HG03460 (cell line): ENCODE results near the gene PTPRM.

Source experiments
- ATAC-seq: cut with Tn5 transposase; IDR thresholded peaks from one replicate; pipeline ENCODE4 v1.9.1; 2021; ENCODE audit not compliant: unreplicated experiment

The PTPRM gene

DNA sequence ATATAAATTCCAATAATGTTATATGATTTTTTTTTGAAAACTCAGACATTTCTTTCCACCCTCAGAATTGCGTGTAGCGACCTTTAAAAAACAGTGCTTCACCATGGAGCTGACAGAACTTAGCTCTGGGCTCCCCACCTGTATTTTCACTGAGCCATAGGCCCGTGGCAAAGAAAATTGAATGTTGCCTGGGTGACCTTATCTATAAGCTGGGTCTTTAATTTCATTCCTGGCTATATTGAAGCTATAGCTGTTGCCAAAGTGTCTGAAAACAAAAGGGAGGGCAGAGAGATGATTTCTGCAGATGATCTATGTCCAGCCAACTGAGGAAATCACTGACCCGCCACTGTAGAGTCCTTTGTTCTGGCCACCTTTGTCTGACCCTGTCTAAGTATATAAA, 411.7 kb downstream of the PTPRM start:
- no peak for ATAC-seq

DNA sequence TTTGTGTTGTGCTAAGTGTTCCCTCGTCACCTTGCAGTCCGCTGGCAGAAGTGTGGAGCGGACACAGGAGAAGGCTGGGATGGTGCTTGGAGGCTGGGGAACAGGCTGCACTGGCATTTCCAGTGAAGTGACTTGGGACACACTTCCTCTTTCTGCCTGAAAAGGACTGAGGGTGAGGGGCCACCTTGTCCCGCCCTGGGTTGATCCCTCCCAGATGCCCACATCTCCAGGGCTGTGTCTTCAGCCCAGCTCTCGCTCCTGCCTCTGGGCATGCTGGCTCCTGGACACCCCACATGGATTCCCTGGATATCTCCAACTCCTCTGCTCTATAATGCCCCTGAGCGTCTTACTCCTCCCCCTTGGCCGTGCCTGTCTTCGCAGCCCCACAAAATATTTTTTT, 412.6 kb downstream of the PTPRM start:
- ATAC-seq, result no peak

DNA sequence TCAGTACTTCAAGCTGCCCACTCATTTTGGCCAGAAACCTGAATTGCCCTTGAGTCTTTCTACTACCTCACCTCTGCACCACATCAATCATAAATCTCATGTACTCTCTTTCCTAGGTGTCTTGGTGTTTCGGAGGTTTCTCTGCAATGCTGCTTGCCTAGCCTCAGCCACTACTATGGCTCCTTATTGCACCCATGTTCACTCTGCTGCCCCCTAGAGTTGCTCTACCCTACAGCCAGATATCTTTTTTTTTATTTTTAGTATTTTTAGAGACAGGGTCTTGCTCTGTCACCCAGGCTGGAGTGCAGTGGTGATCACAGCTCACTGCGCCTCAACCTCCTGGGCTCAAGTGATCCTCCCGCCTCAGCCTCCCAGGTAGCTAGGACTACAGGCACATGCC, 413.0 kb downstream of the PTPRM start:
- ATAC-seq, result no peak

DNA sequence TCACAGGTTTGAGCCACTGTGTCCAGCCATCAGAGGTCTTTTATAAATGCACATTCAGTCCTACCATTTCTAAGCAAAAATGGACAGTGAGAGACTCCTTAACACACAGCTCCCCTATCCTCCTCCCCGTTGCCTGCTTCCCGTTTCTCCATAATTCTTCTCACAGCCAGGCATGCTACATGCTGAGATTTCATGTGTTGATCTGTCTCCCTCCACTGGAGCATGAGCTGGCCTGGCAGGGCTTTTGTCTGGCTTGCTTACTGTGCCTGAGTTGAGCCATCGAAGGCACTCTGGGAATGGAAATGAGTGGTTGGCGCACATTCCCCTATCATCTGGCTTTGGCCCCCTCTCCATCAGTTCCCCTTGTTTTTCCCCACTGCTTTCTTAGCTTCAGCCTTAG, 413.5 kb downstream of the PTPRM start:
- no peak for ATAC-seq

DNA sequence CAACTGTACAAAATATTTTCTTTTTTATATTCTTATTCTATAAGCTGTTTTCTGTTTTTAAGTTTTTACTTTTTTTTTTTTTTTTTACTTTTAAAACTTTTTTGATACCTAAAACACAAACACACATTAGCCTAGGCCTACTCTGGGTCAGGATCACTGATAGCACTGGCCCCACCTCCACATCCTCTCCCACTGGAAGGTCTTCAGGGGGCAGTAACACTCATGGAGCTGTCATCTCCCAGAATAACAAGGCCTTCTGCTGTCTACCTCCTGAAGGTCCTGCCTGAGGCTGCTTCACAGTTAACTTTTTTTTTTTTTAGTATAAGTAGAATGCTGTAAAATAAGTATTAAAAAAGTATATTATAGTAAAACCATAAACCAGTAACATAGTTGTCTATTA, 415.1 kb downstream of the PTPRM start:
- ATAC-seq, result no peak

DNA sequence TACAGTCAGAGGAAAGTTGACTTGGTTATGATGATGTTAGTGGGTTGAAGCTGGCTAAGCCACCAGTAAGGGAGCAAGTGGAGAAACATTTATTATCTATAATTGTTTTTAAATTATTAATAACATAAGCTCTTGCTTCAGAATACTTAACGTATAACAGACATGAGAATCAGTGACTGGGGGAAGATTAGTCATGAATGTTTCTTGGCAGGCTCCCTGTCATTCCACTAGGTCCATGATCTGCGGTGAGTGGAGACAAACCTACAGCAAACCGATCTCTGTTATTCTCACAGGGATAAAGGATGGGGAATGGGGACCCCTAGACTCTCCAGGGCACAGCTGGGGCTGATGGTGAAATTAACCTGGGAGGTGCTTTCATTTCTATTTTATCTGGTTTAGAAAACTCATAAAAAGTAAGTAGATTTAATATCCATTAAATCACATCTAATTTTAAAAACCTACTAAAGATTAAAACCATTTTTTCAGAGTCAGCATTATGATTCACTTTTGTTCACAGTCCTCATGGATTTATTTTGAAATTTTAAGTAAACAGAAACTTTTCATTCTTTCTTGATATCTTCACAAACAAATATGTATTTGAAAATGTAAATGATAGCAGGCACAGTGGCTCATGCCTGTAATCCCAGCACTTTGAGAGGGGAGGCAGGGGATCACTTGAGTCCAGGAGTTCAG, 420.3 kb downstream of the PTPRM start:
- ATAC-seq, result no peak

DNA sequence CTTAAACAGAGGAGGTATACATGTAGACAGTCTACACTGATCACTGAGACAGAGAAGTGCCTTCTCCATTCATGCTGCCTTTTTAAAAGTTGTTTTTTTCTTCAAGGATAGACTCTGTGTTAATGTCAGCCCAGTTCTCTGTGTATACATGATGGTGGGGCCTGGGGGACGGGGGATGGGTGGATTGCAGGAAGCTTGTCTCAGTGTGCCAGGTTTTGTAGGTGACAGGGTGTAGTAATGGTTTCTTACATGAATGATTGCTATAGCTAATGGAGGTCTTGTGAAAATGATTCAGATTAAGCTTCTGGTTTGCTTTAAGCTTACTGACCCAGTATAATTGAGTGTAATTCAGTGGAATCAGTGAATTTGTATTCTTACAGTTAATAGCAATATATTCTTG, 423.6 kb downstream of the PTPRM start:
- no peak for ATAC-seq

DNA sequence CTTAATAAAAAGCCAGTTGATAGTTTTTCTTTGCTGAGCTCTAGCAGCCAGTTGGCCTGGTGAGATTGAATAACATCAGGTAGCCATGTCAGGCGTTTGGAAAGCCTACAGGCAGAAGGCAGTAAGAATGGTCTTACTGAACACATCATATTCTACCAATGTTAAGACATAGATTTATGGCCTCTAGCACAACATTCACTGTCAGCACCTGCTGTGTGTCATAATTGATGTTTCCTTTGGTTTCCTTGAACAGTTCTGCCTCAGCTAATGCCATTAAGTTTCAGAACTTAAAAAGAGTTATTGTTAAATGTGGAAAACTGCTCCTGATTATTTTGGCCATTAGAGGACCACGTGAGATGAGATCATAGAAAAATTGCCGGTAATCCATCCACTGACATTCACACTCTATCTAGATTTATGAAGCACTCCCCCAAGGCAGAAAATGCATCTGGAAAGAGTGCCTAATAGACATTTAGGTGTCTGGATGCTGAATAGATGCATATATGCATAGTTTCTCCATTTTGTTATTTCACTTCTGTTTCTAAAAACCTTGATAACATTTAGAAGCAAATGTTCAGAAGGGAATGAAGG, 434.7 kb downstream of the PTPRM start:
- no peak for ATAC-seq

DNA sequence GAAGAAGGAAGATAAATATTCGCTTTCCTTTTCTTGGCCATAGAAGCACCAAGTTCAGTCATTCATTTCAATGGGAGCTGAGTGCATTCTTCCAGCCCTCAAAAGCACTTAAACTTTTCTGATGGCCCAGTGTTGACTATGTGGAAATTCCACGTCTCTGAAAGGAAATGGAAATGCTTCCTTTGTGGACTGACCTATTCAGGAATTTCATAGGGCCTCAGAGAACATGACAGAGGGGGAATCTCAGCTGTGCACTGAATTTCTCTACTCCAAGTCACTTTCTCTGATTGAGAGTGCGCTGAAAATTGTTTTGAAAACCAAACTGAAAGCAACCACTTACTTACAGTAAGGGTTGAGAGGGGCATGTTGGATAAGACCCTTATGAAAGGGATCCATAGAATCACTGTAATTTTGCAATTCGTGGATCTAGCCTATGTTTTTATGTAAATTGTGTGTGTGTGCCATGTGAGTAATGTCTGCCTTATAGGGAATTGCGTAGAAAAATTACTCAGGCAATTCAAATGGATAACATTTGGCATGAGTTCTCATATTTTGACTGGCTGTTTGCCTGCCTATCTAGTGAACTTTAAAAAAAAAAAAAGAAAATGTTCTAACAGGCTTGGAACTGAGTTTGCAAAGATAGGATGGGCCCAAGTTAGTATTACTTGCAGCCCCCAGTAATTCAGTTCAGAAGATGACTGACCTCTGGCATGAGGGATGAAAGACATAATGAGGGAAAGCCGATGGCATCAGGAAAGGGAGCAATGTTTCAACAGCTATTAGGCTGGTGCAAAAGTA, 437.0 kb downstream of the PTPRM start:
- no peak for ATAC-seq

DNA sequence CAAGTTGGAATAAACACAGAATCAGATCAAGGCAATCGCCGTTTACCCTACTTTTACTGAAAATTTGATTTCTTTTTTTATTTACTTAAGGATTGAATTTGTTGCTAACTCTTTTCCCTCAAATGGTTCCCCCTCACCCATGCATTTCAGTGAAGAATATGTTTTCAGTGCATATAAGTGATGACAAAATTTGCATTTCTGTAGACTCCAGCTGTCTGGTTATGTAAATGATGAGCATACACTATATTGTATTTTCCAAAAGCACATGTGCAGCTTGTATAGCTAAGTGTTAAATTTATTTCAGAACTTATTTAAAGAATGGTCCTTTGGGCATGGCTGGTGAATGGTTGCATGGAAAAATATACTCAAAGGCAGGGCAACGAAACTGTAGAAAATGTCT, 437.7 kb downstream of the PTPRM start:
- ATAC-seq, result no peak

DNA sequence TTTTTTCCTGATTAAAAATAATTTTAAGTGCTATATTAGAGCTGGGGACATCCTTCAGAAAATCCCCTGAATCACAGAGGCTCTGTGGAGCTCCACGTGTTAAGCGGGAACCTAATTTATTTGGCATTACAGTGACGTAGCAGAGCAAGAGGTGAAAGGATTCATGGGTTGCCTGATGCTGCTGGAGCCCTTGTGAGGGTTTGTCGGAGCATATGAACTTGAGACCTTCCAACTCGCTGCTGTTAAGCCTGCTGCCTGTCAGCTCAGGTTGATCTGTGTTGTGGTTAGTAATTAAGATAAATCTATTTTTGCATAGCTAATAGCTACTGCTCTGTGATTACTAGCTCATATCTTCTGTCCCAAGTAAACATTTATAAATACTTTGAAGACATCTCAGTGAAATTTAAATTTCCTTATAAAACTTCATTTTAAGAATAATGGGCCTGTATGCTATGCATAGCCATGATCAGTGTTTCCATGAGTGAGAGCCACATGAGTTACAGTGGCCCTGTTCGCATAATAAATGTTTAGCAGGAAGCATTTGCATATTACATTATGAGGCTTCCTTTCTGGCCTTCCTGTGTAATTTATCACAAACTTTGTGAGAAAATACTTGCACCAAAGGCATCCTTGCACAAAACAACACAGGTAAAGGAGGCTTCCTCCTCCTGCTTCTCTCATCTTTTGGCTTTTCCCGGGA, 438.9 kb downstream of the PTPRM start:
- ATAC-seq, result no peak

DNA sequence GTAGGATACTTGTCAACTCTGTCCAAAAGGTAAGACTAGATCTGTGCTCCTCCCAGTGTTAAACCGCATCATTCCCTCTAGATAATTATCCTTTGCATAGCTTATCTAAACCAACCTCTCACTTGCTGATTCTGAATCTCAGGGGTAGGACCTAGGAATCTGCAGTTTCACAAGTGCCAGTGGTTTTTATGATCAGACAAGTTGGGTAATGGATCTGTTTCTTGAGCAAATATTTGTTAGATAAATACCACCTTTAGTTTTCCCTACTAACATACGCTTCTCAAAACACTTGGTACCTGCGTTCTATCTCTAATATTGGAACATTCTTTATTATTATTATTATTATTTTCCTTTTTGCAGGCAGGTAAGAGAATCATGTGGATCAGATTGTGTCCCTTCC, 439.9 kb downstream of the PTPRM start:
- ATAC-seq, result no peak

DNA sequence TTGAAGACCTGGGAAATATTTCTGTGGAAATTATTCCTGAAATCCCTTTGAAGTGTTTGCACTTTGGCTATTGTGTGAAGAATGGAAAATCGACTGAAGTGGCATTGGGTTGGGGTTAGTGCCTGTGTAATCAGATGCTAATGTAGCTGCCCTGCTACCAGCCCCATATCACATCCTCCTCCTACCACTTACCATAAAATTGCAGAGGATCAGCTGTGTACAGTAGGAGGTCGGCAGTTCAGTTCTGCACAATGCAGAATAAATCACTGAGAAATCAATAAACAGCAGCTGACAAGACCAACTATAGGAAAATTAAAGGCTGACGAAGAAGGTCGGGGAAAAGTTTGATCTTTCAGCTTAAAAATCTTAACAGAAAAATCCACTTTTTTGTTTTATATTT, 440.9 kb downstream of the PTPRM start:
- ATAC-seq, result no peak

DNA sequence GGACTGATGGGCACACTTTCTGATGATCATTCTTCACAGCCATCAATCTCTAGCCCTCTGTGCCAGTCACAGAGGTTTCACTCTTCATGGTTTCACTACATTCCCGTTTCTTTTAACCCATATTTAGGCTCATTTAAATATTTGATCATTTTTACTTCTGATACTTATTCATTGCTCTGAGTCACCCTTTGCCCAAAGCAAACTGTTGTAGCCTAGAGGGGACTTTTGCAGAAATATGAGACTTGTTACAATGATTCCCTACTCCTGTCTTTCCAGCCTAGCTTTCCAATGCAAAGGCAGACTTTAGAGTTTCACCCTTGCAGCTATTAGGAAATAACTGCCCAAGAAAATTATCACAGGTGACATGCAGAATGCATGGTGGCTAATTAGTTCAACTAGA, 444.2 kb downstream of the PTPRM start:
- ATAC-seq, result no peak

DNA sequence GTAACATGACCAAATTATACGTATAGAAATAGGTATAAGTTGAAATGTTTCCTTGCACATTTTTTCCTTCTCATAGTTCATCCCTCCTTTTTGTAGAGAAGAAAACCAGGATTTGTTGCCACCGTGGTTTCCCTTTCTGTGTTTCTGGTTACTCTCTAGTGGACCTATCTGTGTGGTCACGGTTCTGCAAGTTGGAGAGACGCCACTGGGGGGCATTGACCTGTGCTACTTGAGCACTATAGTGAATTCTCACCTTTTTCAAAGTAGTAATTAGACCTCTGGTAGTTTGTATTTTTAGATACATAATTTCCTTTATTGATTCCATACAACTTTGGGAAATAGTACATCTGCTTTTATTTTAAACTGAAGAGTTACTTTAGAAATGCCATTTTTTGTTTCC, 444.8 kb downstream of the PTPRM start:
- no peak for ATAC-seq

DNA sequence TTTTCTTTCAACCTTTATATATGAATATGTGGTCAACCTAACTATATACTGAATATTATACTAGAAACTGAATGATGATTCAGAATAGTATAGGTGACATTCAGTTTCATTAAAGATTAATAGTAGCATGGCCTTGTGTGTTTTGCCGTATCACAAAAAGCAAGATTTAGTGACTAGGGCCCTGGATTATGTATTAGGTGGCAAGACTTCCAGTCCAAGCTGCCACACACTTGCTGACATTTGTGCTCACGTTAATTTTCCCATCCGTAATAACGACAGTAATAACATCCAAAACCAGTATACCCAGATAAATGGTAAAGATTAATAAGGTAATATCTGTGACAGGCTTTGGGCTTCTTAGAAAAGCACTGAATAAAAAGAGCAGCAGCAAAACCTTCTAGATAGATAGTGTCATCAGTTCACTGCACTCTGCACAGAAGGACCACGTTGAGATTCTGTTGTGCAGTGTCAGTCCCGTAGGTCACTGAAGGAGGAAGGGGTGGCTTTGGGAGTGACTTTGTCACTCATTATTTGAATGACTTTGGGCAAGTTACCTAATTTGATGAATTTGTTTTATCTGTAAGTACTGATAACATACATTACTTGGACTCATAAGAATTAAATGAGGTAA, 451.7 kb downstream of the PTPRM start:
- ATAC-seq, result no peak

DNA sequence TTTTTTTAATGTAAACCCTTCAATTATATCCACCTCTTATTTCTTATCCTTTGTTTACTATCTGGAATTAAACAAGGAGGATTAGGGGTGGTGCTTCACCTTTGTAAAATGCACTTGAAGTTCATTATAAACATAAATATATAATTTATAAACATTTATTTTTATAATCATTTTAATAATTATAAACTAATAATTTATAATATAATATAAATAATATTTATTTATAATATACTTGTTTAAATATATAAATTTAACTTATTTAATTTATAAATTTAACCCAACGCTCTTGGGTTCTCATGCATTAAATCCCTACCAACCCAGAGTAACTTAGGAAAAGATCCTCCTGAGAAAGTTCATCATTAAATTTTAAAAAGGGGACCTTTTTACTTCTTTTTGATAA, 452.5 kb downstream of the PTPRM start:
- no peak for ATAC-seq

DNA sequence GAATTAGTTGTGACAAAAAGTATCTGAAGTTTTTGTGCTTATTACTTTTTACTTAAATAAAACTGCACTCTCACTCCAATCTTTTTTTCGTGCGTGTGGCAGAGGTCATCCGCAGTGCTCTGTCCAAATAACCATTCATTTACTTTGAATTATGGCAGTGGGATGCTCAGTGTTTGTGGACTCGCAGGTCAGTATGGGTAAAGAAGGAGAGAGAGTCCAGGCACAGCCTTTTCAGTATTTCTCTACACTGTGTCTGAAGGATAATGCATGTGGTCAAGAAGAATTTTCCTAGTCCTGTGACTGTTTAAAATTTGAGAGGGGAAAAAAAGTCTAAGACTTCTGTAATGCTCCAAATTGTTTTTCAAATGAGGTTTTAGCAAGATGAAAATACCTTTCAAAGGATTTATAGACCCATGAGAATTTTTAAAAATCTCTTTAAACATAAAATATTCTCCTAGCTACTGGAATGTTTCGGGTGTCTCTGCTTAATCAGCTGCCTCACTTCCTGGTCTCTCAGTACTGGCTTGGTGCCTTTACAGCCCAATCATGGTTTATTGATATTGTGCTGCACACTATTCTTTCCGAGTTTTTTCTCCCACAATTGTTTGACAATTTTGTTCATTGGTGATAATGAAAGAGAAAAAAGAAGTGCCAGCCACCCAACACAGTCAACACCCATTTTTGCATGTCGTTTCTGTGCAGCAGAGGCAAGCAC, 453.2 kb downstream of the PTPRM start:
- ATAC-seq, result no peak

DNA sequence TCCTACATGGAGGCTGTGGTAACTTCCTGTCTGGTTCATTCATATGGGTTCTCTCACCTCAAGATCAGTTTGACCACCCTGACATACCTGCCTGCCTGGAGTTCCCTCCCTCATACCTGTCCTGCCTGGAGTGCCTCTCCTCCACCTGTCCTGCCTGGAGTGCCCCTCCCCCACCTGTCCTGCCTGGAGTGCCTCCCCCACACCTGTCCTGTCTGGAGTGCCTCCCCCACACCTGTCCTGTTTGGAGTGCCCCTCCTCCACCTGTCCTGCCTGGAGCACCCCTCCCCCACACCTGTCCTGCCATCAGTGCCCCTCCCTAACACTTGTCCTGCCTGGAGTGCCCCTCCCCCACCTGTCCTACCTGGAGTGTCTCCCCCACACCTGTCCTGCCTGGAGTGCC, 461.9 kb downstream of the PTPRM start:
- no peak for ATAC-seq

DNA sequence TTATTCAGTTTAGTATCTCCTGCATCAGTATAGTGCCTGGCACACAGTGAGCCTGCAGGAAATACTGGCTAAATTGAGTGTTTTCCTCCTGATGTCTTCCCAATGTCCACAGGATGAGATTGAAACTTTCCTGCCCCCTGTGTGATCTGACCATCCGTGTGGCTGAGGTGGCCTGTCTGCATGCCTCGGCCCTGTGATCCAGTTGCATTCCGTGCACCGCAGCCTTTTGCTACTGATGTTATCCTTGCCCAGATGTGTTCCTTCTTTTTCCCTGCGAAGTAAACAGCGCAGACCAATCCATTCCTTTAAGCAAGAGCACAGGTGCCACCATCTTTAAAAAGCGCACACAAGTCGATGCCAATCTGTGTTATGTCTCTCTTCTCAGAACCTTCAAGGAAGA, 462.6 kb downstream of the PTPRM start:
- ATAC-seq, result no peak

DNA sequence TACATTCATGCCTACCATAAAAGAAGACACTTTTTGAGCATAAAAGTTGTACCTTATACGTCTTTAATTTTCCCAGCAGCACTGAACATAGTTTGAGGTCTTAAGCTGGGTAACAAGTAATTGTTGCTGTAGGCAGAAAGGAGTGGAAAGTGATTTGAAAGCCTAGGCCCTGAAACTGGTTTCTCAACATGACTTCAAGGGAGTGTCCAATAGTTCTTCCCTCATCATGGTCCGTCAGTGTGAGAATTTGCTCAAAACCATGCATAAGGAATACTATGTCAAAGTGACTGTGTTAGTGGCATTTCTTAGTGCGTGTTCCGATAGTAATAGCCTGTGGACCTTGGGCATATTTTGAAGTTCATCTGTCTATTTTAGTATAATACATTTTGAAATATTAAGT, 463.1 kb downstream of the PTPRM start:
- no peak for ATAC-seq
